H1 (cell line): ENCODE measurements around the gene FCHO1. TPM values are rescaled to one million over a fixed set of nuclear protein-coding genes. Genes with fewer than 3 reads are reported as not detected.

Source experiments
- CTCF ChIA-PET: fragments of 300-600 bp; sonication (Branson Sonifier 250); formaldehyde crosslinking; loops from one replicate; lab custom pipeline; 2021; ENCODE audit not compliant: partially characterized antibody; lab: Charles Lee
- POLR2A ChIA-PET: fragments of 300-600 bp; sonication (Branson Sonifier 250); formaldehyde crosslinking; loops from one replicate; lab custom pipeline; 2021; ENCODE audit warnings: inconsistent platforms; ENCODE audit not compliant: partially characterized antibody; lab: Charles Lee
- DNase-seq, 2 experiments: peaks; one replicate each; pipeline versions ENCODE4 v3.0.0 to v3.0.0-alpha.2; 2010 to 2022; ENCODE audit warnings: low spot score in 2 of 2, low read depth in 1 of 2, mixed read lengths in 1 of 2
- FAIRE-seq: peaks from 2 replicates; lab custom pipeline; 2011; peaks lifted over from hg19 to GRCh38; lab: Jason Lieb, UNC
- H2AFZ ChIP-seq: 2 replicates; pipeline ENCODE4 v1.8.1; 2012; ENCODE audit warnings: low read length, inconsistent platforms
- H2AK5ac ChIP-seq: 2 replicates; pipeline ENCODE4 v1.6.1; 2013; ENCODE audit warnings: low read depth, low read length
- H2BK120ac ChIP-seq: replicated peaks from 2 replicates; pipeline ENCODE3; 2013; ENCODE audit warnings: low read depth, low read length, inconsistent platforms
- H2BK12ac ChIP-seq: 2 replicates; pipeline ENCODE4 v1.6.1; 2013; ENCODE audit warnings: low read depth, low read length
- H2BK15ac ChIP-seq: 2 replicates; pipeline ENCODE4 v1.6.1; 2013; ENCODE audit warnings: low read length
- H2BK20ac ChIP-seq: 2 replicates; pipeline ENCODE4 v1.6.1; 2013; ENCODE audit warnings: low read length
- H2BK5ac ChIP-seq: 2 replicates; pipeline ENCODE4 v1.6.1; 2013; ENCODE audit warnings: low read depth, low read length
- H3K14ac ChIP-seq: 2 replicates; pipeline ENCODE4 v1.6.1; 2013; ENCODE audit warnings: inconsistent platforms; ENCODE audit not compliant: insufficient read length
- H3K18ac ChIP-seq: 2 replicates; pipeline ENCODE4 v1.6.1; 2013; ENCODE audit warnings: low read length; ENCODE audit errors: extremely low read depth
- H3K23ac ChIP-seq: 2 replicates; pipeline ENCODE4 v1.6.1; 2013; ENCODE audit warnings: inconsistent platforms; ENCODE audit not compliant: insufficient read length
- H3K23me2 ChIP-seq: 2 replicates; pipeline ENCODE4 v1.6.1; 2013; ENCODE audit warnings: low read depth, low read length
- H3K27ac ChIP-seq: 2 replicates; pipeline ENCODE4 v1.6.1; 2011; ENCODE audit warnings: low read depth, low read length, inconsistent platforms
- H3K27me3 ChIP-seq, 4 experiments: replicated peaks in 1 of 4; 1 replicate in 1 of 4; 2 replicates in 3 of 4; pipeline versions ENCODE4 v1.6.1 to v1.8.1; 2011 to 2013; ENCODE audit warnings: low read length in 3 of 4, mild to moderate bottlenecking in 3 of 4, inconsistent platforms in 2 of 4, mixed read lengths in 2 of 4, moderate library complexity in 1 of 4; ENCODE audit not compliant: control insufficient read depth in 3 of 4, insufficient read depth in 3 of 4; ENCODE audit errors: extremely low read depth in 1 of 4
- H3K36me3 ChIP-seq, 4 experiments: 2 replicates each; pipeline versions ENCODE4 v1.6.1 to v1.8.1; 2011 to 2013; ENCODE audit warnings: mild to moderate bottlenecking in 4 of 4, low read length in 3 of 4, moderate library complexity in 2 of 4, control low read depth in 1 of 4, inconsistent platforms in 1 of 4; ENCODE audit not compliant: insufficient read depth in 4 of 4, control insufficient read depth in 2 of 4
- H3K4ac ChIP-seq: replicated peaks from 2 replicates; pipeline ENCODE3; 2013; ENCODE audit warnings: low read length, low read depth, mixed read lengths, inconsistent platforms; ENCODE audit not compliant: insufficient read length
- H3K4me1 ChIP-seq, 4 experiments: replicated peaks in 1 of 4; 1 replicate in 1 of 4; 2 replicates in 3 of 4; pipeline versions ENCODE4 v1.6.1 to v1.8.1; 2011 to 2013; ENCODE audit warnings: low read length in 3 of 4, inconsistent platforms in 2 of 4, mixed read lengths in 1 of 4; ENCODE audit not compliant: insufficient read depth in 4 of 4, control insufficient read depth in 3 of 4
- H3K4me2 ChIP-seq, 2 experiments: 2 replicates each; pipeline versions ENCODE4 v1.6.1 to v1.8.1; 2011 to 2013; ENCODE audit warnings: low read depth in 2 of 2, low read length in 2 of 2, control low read depth in 1 of 2, inconsistent platforms in 1 of 2, mild to moderate bottlenecking in 1 of 2; ENCODE audit not compliant: insufficient read depth in 1 of 2
- H3K4me3 ChIP-seq, 4 experiments: fragments of 200-600, 300-600 bp in 1 of 4; sonication (generic), shearing (Covaris generic), sonication (Bioruptor Twin) in 1 of 4; 2 replicates each; pipeline versions ENCODE4 v1.5.1 to v1.8.1; 2011 to 2016; ENCODE audit warnings: low read length in 4 of 4, low read depth in 3 of 4, control low read depth in 2 of 4, inconsistent platforms in 2 of 4, mild to moderate bottlenecking in 2 of 4, mixed read lengths in 1 of 4, moderate library complexity in 1 of 4; ENCODE audit not compliant: insufficient read depth in 2 of 4; ENCODE audit errors: extremely low read depth in 1 of 4
- H3K56ac ChIP-seq: replicated peaks from 2 replicates; pipeline ENCODE3; 2013; ENCODE audit warnings: low read depth, mild to moderate bottlenecking, mixed read lengths, low read length, inconsistent platforms; ENCODE audit not compliant: insufficient read length
- H3K79me1 ChIP-seq: 2 replicates; pipeline ENCODE4 v1.6.1; 2013; ENCODE audit warnings: low read depth, low read length, control low read depth
- H3K79me2 ChIP-seq, 2 experiments: 2 replicates each; pipeline versions ENCODE4 v1.6.1 to v1.8.1; 2012 to 2013; ENCODE audit warnings: low read length in 2 of 2, mild to moderate bottlenecking in 2 of 2, inconsistent platforms in 1 of 2; ENCODE audit not compliant: insufficient read depth in 2 of 2, control insufficient read depth in 1 of 2
- H3K9ac ChIP-seq, 4 experiments: replicated peaks in 1 of 4; 1 replicate in 1 of 4; 2 replicates in 3 of 4; pipeline versions ENCODE4 v1.6.1 to v1.8.1; 2011 to 2013; ENCODE audit warnings: low read depth in 3 of 4, low read length in 3 of 4, control low read depth in 2 of 4, mild to moderate bottlenecking in 2 of 4, moderate library complexity in 2 of 4, inconsistent platforms in 1 of 4; ENCODE audit errors: extremely low read depth in 1 of 4
- H3K9me3 ChIP-seq, 2 experiments: 2 replicates each; pipeline versions ENCODE4 v1.6.1 to v1.8.1; 2012 to 2013; ENCODE audit warnings: mild to moderate bottlenecking in 2 of 2, moderate library complexity in 2 of 2, control low read depth in 1 of 2, inconsistent platforms in 1 of 2, low read depth in 1 of 2, low read length in 1 of 2, mixed read lengths in 1 of 2; ENCODE audit not compliant: insufficient read depth in 2 of 2
- H4K20me1 ChIP-seq, 2 experiments: replicated peaks in 1 of 2; 2 replicates each; pipeline versions ENCODE3 to v1.8.1; 2011 to 2013; ENCODE audit warnings: inconsistent platforms in 2 of 2, low read length in 2 of 2, mild to moderate bottlenecking in 1 of 2; ENCODE audit not compliant: insufficient read depth in 2 of 2, control insufficient read depth in 1 of 2
- H4K5ac ChIP-seq: 2 replicates; pipeline ENCODE4 v1.6.1; 2013; ENCODE audit warnings: low read length, low read depth, mixed read lengths, inconsistent platforms; ENCODE audit not compliant: insufficient read length
- H4K8ac ChIP-seq: 2 replicates; pipeline ENCODE4 v1.8.0; 2013; ENCODE audit warnings: mild to moderate bottlenecking, moderate library complexity, low read length, inconsistent platforms; ENCODE audit not compliant: insufficient read depth; ENCODE audit errors: extremely low read depth
- H4K91ac ChIP-seq: replicated peaks from 2 replicates; pipeline ENCODE3; 2013; ENCODE audit warnings: low read length, mixed read lengths, inconsistent platforms; ENCODE audit not compliant: insufficient read length
- KDM1A ChIP-seq: fragments of 200-600, 300-600 bp; sonication (generic); IDR thresholded peaks from 2 replicates; pipeline ENCODE4 v1.7.1; 2016; ENCODE audit warnings: mild to moderate bottlenecking, low read length, borderline replicate concordance
- RXRA ChIP-seq: IDR thresholded peaks from 2 replicates; pipeline ENCODE4 v1.6.1; 2011; ENCODE audit warnings: low read depth, mild to moderate bottlenecking, low read length, moderate library complexity; ENCODE audit not compliant: insufficient read depth
- WGBS, 2 experiments: shearing (Covaris generic) in 1 of 2; methylation state at CpG; one replicate each; pipeline versions ENCODE4 v1.1.6 to v1.1.7; 2013 to 2015; ENCODE audit warnings: low lambda C conversion rate in 2 of 2, mixed read lengths in 2 of 2, inconsistent platforms in 1 of 2, low coverage in 1 of 2, missing lambda C conversion rate in 1 of 2; ENCODE audit not compliant: insufficient replicate concordance in 2 of 2, insufficient coverage in 1 of 2, insufficient read length in 1 of 2; ENCODE audit errors: extremely low coverage in 1 of 2, missing lambda C conversion rate in 1 of 2; 5-methylcytosine and 5-hydroxymethylcytosine counted together
- polyA plus RNA-seq, 7 experiments: library from polyadenylated mRNA; depleted of rRNA in 3 of 7; stranded (reverse) in 5 of 7; unstranded in 2 of 7; fragments of >200 nt in 5 of 7; fragments of 200-250 nt in 2 of 7; gene quantifications; 1 replicate in 5 of 7; 2 replicates in 1 of 7; 4 replicates in 1 of 7; pipeline versions ENCODE4 v1.2.1 to v1.2.3, GENCODE V29; 2011 to 2013; ENCODE audit warnings: missing spikeins in 2 of 7, mixed read lengths in 2 of 7
- total RNA-seq: library from RNA; stranded (reverse); fragmentation: NEBNext Ultra II Directional; extraction: Animal tissue kit (Norgen Biotek cat#: 25700); gene quantifications from 2 replicates; pipeline ENCODE4 v1.2.1, GENCODE V29; 2021

Gene FCHO1
- total and polyA plus RNA-seq, 2 of the 8 experiments (the other 6 are each of a cell fraction or from before 2014, with no cell fraction given) = 13.0 to 25.9 TPM

GRCh38 chr19:17805427-17805826, 54.1 kb downstream of the FCHO1 start:
- Histone ChIP-seq H3K14ac (no peak overlapping the region), H3K9me3 (no peaks in the 10 kb centered on the region), H2BK15ac (no peak overlapping the region), H4K91ac (no peak overlapping the region), H2BK20ac (no peak overlapping the region), H3K36me3 (no peaks in the 10 kb centered on the region), H4K5ac (no peak overlapping the region), H3K79me1 (no peaks in the 10 kb centered on the region), H4K20me1 (no peaks in the 10 kb centered on the region), H2BK5ac (no peak overlapping the region), H3K23me2 (peaks cover 2% of the 10 kb centered on the region; the same call in 1 of the 2 replicates), H4K8ac (no peak overlapping the region), H3K4ac (no peak overlapping the region), H3K27ac (no peak overlapping the region), H2BK120ac (no peak overlapping the region), H3K4me2 (no peak overlapping the region), H3K4me3 (no peak overlapping the region), H2AK5ac (no peak overlapping the region), H3K9ac (no peak overlapping the region), H3K56ac (no peak overlapping the region), H2AFZ (no peak overlapping the region), H3K27me3 (no peaks in the 10 kb centered on the region; a peak in 1 of 7 replicates), H3K23ac (no peak overlapping the region), H3K79me2 (no peaks in the 10 kb centered on the region), H2BK12ac (no peak overlapping the region), H3K18ac (no peak overlapping the region), H3K4me1 (no peaks in the 10 kb centered on the region)
- ChIA-PET POLR2A (interaction anchor here (0.9 to 1.1 kb wide), 2 partner anchors 10 to 54 kb away, joined by 4 to 6 read pairs; partner anchors contain the start of gene B3GNT3), CTCF (interaction anchor here (0.6 to 1.4 kb wide), 6 partner anchors 18 to 133 kb away, joined by 3 to 9 read pairs (median 3); no protein-coding TSS in a partner anchor)
- DNase-seq (no peak), FAIRE-seq (no peak)
- TF ChIP-seq RXRA (no peak), KDM1A (0 out of 2 replicates have a peak, but pooled peaks have one; percentile 48)
- WGBS, 2 experiments = 91% methylated on average over 4 of the region's 4 CpGs; no CpG with 5 or more reads in 1 of the 2 experiments
